ENCODE measurements around the gene FUT1.
"Not testable (repeated sequence)": the region's sequence is repeated elsewhere in the genome, so short reads cannot be mapped to it uniquely, and the experiment has no call there.

Gene FUT1

DNA sequence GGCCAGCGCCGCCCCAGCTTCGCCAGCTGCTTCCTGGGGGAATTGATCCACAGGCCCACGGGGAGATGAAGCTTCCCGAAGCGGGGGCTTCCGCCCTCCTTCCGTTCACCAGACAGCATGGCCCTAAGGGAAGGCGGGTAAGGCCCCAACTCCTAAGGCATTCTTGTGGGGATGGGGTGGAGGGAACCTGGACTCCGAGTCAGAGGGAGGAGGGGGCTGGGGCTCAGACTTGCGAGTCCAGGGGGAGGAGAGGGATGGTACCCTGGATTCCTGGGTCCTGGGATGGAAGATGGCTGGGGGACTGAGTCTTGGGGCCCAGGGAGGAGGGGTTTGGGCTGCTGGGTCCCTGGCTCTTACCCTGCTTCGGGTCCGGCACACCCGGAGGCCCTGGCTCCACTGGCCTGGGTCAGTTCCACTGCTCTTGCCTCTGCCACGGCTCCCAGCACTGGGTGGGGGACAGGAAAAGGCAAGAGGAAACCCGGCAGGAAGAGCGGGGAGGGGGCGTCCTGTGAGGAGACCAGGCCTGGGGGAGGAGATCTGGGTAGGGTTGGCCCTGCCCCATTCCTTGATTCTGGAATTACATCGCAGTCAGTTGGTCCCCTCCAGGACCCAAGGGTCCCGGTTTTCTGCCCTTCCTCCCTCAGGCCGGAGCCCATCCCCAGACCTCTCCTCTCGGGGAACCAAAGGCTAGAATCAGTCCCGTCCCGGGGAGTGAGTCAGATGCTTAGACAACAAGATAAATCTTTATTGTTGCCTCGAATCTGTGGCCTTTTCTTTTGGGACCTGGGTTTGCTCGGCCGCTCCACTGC is 12.1 kb downstream of the FUT1 start, which contains the start of gene RASIP1:
TSS of gene RASIP1 (minus strand) at position 447 of the 809 bp plus-strand sequence. CDS start at position 119, 328 bp downstream.
- DNase-seq: no peak

DNA sequence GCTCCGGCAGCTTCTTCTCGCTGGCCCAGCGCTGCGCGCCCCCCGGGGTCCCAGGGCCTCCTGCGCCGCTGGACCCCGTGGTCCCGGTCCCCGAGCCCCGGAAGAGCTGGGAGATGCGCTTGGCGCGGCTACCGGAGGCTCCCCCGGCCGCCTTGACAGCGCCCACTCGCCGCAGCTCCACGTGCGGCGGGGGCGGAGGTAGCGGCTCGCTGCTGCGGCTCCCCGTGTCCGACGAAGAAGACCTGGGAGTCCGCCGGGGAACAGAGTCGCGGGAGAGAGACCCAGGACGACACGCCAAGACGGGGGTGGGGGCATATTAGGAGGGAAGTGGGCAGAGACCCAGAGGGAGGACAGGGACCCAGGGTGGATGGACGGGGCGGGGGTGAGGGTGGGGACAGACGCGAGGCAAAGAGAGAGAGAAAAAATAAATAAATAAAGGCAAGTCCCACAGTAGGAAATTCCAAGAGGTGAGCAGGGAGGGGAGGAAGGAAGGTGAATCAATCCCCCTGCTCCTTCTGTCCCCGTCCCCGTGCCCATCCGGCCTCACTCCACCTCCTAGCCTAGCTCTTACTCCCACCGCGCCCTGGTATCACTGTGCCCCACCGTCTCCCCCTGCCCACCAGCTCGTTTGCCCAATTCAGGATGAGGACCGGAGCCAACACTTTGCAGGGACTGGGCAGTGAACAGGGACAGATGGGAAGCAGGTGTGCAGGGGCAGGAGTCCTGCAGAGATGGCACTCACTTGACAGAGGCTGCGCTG is 12.9 kb downstream of the FUT1 start:
- no peak for DNase-seq

DNA sequence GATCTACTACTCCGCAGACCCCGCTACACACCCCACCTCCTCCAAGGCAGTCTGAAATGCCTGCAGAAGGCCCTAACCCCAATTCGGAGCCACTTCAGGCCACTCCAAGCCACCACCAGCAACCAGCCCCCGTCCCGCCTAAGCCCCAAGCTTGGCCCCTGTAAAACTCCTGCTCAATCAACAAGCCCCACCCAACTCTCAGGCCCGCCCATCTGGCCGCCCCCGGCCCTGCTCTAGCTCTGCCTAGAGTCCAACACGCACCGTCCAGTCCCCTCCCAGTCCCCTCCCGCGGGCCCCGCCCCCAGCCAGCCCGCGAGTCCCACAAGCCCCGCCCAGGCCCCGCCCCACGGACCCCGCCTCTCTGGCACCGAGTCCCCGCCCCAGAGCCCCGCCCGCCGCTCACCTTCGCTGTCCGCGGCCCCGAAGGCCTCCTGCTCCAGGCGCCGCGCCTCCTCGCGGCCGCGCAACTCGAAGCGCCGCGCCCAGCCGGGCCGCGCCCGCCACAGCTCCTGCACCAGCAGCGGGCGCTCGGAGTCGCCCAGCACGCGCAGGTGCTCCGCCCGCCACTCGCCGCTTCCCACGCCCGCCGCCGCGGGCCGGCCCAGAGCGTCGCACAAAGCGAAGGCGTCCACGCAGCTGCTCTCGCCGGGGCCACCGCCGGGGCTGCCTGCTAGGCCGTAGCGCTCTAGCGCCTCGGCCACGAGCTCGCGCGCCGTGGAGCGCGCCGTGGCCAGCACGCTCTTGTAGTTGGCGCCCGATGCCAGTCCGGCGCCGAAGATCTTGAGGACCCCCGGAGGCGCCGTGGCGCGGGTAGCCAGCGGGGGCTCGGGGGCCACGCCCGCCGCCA is 13.7 kb downstream of the FUT1 start:
- peak; percentile 96 for DNase-seq

DNA sequence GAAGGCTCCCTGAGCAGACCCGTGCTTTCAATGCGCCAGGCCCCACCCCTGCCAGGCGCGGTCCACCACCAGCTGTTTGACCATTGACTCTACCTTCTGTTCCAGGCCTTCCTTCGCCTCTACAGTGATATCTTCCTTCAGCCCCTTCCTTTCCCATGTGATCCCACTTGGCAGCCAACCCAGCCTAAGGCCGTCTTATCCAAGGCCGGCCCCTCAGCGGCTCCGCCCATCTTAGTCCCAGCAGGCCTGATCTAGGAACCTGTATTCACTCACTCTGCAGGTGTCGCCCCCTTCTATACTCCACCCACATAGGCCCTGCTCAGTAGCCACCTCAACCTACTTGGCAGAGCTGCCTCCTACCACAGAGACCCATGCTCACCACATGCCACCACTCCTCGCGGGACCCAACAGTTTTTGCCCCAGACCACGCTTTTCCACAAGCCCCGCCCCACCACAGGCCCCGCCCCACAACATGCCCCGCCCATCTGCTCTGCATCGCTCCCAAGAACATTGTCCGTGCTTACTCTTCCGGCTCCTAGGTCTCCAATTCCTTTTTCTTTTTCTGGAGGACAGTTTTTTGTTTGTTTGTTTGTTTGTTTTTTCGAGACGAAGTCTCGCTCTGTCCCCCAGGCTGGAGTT is 15.0 kb downstream of the FUT1 start:
- no peak for DNase-seq

DNA sequence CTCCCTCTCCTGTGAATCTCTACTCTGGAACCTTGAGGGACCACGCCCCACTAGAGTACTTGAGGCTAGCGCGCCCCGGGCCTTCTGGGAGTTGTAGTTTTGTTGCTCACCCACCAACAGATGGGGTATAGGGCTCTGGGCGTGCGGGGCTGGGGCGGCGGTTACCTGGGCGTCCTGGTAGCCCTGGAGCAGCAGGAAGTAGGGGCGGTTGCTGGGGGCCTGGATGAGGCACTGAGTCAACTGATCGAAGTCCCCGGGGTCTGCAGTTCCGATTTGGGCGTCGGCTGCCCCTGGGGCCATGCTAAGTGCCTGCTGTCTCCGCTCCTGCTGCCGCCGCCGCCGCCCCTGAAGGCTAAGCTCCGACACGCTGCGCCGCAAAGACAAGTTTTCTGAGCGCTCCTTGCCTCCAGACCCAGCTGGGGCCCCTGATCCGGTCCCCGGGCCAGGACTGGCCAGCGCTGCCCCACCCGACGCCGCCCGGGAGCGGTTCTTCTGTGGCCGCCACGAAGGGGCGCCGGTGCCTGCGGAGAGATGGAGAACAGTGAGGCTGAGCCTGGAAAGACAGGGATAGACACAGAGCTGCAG is 17.3 kb downstream of the FUT1 start:
- DNase-seq: no peak

DNA sequence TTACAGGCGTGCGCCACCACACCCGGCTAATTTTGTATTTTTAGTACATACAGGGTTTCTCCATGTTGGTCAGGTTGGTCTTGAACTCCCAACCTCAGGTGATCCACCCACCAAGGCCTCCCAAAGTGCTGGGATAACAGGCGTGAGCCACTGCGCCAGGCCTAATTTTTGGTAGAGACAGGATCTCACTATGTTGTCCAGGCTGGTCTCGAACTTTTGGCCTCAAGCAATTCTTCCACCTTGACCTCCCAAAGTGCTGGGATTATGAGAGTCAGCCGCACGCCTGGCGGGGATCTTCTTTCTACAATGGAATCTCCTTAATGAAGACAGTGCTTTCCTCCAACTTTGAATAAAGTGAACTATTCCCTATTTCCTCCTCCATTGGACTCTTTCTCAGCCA is 17.8 kb downstream of the FUT1 start:
- no peak for DNase-seq

DNA sequence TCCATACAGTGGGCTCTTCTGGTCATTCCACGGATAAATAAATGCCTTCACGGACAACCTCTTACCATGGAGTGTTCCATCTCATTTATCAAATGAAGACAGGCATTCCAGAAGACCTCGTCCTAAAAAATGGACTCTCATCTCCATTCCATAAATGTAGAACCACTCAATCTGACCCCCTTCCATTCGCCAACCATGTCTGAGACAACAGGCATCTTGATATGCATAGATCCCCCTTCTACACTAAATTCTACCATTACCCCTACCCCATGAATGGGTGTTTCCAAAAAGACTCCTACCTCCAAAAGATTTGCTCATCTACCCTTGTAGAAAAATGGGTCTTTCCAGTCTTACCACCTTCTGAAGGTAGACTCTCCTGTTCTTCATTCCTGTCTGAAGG is 21.0 kb downstream of the FUT1 start:
- DNase-seq: no peak

DNA sequence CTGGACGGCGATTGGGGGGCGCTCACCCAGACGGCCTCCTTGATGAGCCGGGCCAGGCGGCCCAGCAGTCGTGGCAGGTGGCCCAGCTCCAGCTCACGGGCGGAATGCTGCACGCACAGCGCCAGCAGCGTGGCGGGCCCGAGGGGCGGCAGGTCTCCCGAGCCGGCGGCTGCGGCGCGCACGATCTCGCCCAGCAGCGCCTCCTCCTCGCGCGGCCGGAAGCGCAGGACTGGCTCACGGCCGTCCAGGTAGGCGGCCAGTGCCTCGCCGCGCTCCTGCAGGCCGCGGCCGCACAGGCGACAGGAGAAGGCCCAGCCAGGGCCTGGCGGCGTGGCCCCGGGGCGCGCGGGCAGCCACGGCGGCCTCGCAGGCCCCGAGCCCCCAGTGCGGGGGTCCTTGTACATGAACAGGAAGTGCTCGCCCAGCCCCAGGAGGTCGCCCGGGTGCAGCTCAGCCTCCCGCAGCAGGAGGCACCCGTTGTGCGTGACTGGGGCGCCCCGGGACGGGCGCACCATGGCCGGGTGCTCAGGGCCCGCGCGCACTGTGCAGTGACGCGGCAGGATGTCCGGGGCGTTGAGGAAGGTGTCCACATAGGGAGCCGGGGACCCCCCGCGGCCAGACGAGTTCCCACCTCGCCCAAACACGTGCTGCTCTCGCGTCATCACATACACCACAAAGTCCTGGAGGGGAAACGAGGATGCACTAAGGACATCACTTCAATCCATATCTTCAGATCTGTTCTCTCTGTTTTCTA is 23.4 kb downstream of the FUT1 start:
- no peak for DNase-seq

DNA sequence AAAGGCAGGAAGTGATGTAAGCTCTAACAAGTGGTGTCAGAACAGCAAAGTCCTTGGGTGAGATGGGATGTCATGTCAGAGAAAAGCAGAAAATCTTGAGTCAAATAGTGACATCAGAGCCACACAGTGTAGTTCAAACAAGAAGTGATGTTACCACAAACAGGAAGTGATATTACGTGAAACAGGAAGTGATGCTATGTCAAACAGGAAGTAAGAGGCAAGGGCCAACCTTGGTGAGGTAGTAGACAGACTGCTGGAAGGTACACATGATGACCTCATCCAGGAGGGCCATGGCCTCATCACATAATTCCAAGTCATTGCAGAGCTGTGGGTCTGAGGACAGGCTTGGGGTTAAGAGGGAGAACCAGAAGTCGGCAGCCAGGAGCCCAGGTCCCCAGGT is 25.9 kb downstream of the FUT1 start:
- DNase-seq: no peak

DNA sequence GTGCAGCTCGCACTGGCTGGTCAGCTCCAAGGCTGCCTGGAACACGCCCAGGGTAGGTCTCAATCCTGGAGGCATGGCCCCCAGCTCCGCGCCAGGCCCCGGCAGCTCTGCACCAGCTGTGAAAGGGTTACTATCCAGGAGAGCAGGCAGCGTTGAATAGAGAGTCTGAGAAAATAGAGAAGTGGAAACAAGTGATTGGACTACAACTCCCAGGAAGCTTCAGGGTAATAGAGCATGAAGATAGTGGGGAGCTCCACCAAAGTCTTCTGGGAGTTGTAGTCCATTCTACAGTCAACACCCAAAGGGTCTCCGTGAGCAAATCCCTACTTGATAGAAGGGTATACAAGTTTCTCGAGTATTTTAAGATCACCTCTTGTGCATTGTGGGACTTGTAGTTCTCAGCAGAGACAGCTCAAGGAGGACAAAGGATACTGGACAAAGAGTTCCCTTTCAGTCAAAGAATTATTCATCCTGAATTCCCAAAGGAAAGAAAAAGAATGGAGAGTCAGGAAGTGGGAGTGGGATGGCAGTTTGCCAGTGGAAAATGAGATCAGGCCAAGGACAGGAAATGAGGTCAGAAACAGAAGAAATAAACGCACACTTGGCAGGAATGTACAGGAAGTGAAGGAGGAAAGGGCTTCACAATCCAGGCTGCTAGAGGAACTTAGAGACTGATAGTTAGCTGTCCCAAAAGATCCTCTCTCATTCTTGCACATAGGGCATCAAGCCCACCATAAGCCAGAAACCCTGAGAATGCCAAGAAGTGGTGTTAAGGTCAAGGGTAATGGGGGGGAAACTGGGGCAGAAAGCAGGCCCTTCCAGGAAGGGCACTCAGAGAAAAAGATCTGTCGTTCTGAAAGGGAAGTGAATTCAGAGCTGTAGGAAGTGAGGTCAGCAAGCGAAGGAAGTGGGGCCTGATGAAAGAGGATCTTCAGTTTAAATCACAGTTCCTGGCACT is 27.4 kb downstream of the FUT1 start:
- no peak for DNase-seq

DNA sequence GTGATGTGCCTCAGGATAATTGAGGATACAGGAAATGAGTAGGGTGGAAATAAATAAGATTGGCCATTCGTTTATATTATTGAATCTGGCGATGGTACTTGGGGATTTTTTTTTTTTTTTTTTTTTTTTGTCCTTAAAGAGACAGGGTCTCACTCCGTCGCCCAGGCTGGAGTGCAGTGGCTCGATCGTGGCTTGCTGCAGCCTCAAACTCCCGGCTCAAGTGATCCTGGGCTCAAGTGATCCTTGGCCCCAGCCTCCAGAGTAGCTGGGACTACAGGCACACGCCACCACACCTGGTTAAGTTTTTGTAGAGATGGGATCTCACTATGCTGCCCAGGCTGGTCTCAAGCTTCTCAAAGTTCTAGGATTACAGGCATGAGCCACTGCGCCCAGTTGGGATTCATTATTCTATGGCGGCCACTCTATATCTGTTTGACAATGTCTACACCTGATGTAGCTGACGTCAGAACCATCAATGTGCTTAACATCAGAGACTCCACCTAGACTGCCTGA is 30.2 kb downstream of the FUT1 start:
- no peak for DNase-seq

DNA sequence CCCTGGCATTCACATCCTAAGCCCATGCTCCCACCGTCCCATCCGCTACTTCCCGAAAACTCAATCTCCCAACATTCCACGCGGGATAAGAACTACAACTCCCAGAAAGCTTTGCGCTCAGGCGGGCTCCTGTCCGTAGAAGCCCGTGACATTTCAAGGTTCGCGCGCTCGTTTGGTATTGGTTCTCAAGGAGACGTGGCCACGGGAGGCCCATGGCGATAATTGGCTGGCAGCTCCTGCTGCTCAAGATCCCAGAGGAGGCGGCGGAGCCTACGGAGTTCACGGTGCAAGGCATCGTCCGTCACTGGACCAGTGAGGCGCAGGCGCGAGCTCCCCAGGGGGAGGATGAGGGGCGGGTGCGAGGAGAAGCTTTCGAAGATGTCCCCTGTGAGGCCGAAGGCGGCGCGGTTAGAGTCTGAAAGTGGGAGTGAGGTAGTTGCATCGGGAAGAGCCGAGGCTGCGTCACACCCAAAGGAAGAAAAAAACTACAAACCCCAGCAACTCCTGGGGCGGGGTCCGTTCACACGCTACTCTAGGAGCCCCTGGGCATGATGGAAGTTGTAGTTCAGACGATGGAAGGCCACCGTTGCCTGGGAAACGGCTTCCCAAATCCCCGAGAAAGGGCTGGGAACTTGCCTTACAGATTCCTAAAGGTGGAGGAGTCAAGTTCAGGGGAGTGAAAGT is 31.7 kb downstream of the FUT1 start:
- peak; percentile 86 for DNase-seq

DNA sequence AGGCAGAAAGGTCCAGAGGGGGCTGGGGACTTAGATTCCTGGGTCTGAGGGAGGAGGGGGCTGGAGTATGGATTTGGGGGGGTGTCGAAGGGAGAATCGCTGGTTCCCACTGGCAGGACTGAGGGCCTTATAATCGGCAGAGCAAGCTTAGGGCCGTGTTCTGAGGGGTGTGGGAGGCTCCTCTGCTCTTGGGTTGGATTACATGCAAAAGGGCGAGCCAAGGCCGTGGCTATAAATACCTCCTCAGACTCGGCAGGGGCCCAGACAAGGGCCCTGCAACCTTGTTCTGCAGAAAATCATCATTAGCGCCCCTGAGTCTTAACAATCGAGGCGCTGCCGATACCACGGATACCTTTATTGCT is 32.2 kb downstream of the FUT1 start:
- no peak for DNase-seq

DNA sequence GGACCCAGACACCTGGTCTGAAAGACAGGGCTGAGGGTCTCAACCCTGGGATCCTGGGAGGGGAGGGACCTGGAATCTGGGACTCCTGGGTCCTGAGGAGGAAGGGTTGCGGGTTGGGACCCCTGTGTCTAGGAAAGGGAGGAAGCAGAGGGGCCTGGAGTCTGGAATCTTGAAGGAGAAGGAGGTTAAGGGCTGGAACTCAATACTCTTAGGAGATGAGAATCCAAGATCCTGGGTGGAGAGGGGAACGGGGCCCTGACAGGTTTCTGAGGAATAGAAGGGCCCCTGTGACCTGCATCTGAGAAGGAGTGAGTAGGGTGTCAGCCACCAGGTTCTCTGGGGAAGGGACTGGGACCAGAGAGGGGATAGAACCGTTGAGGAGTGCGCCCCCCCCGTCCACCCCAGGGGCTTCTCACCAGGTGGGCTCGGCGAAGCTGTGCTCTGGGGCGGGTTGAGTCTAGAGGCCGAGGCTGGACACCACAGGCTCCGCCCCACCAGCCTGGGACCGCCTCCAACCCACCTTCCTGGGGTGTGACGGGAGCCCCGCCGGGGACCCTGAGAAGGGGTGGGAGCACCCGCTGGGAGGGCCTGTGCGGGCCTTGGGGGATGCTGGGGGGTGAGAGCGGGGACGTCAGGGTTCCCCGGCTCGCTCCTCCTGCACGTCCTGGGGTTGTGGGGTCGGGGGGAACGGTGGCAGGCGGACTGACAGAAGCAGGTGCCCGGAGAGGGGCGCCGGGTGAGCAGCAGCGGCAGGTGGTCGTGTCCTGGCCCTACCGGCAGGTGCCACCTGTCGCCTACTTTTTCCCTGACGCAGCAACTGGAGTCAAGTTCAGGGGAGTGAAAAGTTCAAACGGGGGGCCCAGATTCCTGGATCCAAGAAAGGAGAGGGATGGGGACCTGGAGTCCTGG is 32.9 kb downstream of the FUT1 start, which contains the start of gene MAMSTR:
TSS of gene MAMSTR (minus strand) at position 463 of the 909 bp plus-strand sequence. CDS start 694 bp downstream, outside the sequence.
- DNase-seq: no peak

DNA sequence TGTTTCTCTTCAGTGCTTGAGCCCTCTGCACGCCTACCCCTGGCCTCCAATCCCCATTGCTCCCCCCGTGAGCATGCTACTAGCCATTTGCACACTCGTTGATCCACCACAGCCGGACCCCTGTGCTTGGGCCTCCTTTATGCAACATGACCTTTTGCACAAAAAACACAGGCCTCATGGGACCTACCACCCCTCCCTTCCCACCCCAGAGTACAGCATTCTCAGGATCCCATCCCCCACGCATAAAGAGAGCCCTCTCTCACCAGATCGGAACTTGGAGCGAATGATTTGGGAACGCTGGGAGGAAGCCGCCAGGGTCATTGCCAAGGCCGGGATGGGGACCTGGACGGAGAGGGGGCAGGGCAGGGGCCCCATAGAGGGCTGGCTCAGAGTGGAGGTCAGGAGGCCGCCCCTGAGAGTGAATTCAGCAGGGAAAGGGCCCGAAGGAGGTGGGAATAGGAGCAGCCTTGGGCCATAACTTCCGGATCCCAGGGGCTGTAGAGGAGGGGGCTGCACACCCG is 33.7 kb downstream of the FUT1 start:
- DNase-seq: no peak

DNA sequence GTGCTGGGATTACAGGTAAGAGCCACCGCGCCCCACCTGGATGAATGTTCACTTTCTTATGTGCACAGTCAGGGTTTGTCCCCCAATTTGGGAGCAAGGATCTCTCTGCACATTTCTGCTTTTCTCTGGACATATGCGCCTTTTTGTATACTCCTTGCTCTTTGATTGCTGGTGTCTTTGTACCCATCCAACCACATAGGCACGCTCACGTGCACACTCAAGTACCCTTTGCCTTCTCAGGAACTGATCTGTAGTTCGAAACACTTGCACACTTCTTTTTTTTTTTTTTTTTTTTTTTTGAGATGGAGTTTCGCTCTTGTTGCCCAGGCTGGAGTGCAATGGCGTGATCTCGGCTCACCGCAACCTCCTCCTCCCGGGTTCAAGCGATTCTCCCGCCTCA is 34.3 kb downstream of the FUT1 start:
- DNase-seq: not testable (repeated sequence)

DNA sequence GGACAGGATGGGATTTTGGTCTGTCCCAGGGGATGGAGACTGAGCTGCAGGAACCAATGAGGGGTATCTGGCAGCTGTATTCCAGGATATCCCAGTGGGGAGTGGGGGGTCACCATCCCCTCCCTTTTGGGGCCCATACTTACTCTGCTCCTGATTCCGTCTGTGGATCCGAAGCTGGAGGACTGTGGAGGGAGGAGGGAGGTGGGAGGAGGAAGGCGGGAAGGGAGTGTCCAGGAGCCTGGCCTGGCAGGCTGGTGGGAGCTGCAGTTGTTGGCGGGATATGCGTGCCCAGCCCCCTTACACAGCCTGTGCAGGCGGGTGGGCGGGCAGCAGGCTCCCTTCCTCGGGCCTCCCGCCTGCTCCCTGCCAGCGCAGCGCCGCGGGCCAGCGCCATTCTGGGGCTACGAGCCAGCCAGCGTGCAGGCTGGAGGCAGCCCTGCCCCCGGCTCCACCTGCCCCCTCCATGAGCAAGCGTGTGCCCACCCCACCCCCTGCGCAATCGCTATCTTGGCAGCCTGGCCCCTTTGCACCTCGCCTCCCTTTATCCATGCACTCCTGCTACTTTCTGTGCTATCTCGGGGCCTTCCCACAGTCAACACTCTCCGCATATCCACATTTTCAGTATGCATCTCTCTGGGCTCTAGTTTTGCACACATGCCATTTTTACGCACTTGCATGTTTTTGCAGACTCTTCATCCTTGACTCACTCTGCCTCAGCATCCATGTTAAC is 35.7 kb downstream of the FUT1 start:
- no peak for DNase-seq

All from T-helper 9 cell (primary cell).